Smooth muscle cell (in vitro differentiated cells): ENCODE measurements around the gene RPL37. TPM values are rescaled to one million over a fixed set of nuclear protein-coding genes. Genes with fewer than 3 reads are reported as not detected.

Source experiments
- DNase-seq: peaks from one replicate; lab custom pipeline; 2025; ENCODE audit not compliant: unreplicated experiment; lab: John Stamatoyannopoulos, UW
- H2AFZ ChIP-seq: fragments of 200-600 bp; sonication (generic); 2 replicates; pipeline ENCODE4 v1.6.0; 2016; ENCODE audit warnings: antibody characterized with exemption, low read depth, mild to moderate bottlenecking
- H3F3A ChIP-seq: fragments of 200-600 bp; sonication (generic); 2 replicates; pipeline ENCODE4 v1.6.0; 2017; ENCODE audit warnings: antibody characterized with exemption, low read depth
- H3K27ac ChIP-seq: fragments of 200-600 bp; sonication (generic); 2 replicates; pipeline ENCODE4 v1.5.1; 2016; ENCODE audit warnings: low read depth, mild to moderate bottlenecking
- H3K27me3 ChIP-seq: fragments of 200-600 bp; sonication (generic); 2 replicates; pipeline ENCODE4 v1.6.1; 2016; ENCODE audit warnings: low read depth, mild to moderate bottlenecking
- H3K36me3 ChIP-seq: fragments of 200-600 bp; sonication (generic); 2 replicates; pipeline ENCODE4 v1.5.1; 2016; ENCODE audit warnings: low read depth
- H3K4me1 ChIP-seq: fragments of 200-600 bp; sonication (generic); 2 replicates; pipeline ENCODE4 v1.5.1; 2016; ENCODE audit warnings: low read depth
- H3K4me2 ChIP-seq: fragments of 200-600 bp; sonication (generic); 2 replicates; pipeline ENCODE4 v1.6.0; 2016; ENCODE audit warnings: mild to moderate bottlenecking
- H3K4me3 ChIP-seq: fragments of 200-600 bp; sonication (generic); 2 replicates; pipeline ENCODE4 v1.5.1; 2016; ENCODE audit warnings: mild to moderate bottlenecking
- H3K79me2 ChIP-seq: fragments of 200-600 bp; sonication (generic); 2 replicates; pipeline ENCODE4 v1.6.0; 2016; ENCODE audit warnings: low read depth, mild to moderate bottlenecking
- H3K9ac ChIP-seq: fragments of 200-600 bp; sonication (generic); 2 replicates; pipeline ENCODE4 v1.6.0; 2016; ENCODE audit warnings: low read depth
- H3K9me3 ChIP-seq: fragments of 200-600 bp; sonication (generic); replicated peaks from 2 replicates; pipeline ENCODE4 v1.5.1; 2016; ENCODE audit warnings: low read depth
- H4K20me1 ChIP-seq: fragments of 200-600 bp; sonication (generic); 2 replicates; pipeline ENCODE4 v1.6.0; 2016; ENCODE audit warnings: low read depth
- WGBS: methylation state at CpG from one replicate; pipeline ENCODE4 v1.1.7; 2016; ENCODE audit warnings: low lambda C conversion rate; 5-methylcytosine and 5-hydroxymethylcytosine counted together
- polyA plus RNA-seq: library from polyadenylated mRNA; unstranded; fragments of >200 nt; fragmentation: Nextera tagmentation; extraction: Ambion mirVana; gene quantifications from 2 replicates; pipeline ENCODE4 v1.2.1, GENCODE V29; 2016
- small RNA-seq: library from RNA; depleted of rRNA; stranded (forward); fragments of <200 nt; gene quantifications from one replicate; pipeline ENCODE3, GENCODE V24; 2014
- total RNA-seq: library from RNA; depleted of rRNA; stranded (reverse); fragments of >200 nt; gene quantifications from 2 replicates; pipeline ENCODE4 v1.2.3, GENCODE V29; 2014
- TF ChIP-seq, protein P1 (sequence below): fragments of 200-600 bp; sonication (generic); IDR thresholded peaks from 2 replicates; pipeline ENCODE4 v1.5.1; 2017; ENCODE audit warnings: borderline replicate concordance, mild to moderate bottlenecking, antibody characterized with exemption; ENCODE audit not compliant: insufficient read depth, poor library complexity, severe bottlenecking

RPL37 gene
- total and polyA plus RNA-seq, 2 experiments from 2014 or later: 228 to 594 TPM

DNA sequence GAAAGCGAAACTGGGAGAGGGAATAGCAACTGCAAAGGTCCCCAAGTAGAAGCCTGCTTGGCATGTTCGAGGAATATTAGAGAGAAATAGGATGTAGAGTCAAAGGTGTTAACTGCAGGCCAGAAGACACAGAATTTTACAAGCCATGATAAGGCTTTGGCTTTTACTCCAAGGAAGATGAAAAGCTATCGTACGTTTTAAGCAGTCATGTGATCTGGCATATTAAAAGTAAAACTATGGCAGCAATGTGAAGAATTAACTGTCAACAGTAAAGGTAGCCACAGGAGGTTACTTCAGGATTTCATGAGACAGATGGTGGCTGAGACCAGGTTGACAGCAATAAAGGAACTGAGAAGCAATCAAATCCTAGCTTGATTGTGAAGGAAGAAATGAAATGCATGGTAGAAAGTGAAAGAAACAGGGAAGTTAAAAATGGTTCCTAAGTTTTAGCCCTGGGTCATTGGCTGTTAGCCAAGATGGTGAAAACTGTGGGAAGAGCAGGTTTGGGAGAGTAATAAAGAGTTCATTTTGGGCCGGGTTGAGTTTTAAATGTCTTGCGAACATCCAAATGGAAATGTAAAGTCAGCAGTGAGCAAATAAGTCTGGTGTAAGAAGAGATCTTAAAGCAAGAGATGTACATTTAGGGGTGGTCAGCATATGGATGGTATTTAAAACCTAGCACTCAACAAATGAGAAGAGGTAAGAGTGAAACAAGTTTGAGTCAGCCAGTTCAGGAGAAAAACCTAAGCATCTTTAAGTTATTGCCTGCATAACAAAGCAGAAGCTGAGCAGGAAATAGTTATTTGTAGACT lies 59.0 kb downstream of the RPL37 start:
- no peaks in the 10 kb centered on the region for H3K27me3 ChIP-seq
- no peak overlapping the region for H3K4me3 ChIP-seq
- DNase-seq: no peak
- H2AFZ ChIP-seq: no peak overlapping the region
- H4K20me1 ChIP-seq: peaks cover 62% of the 10 kb centered on the region
- H3F3A ChIP-seq: no peaks in the 10 kb centered on the region
- H3K4me2 ChIP-seq: no peak overlapping the region
- no peaks in the 10 kb centered on the region for H3K4me1 ChIP-seq
- no peaks in the 10 kb centered on the region for H3K9me3 ChIP-seq
- 77% methylated on average over 6 of the region's 6 CpGs for WGBS
- peaks cover 43% of the 10 kb centered on the region for H3K79me2 ChIP-seq
- peaks cover 1% of the 10 kb centered on the region for H3K36me3 ChIP-seq
- no peak overlapping the region for H3K9ac ChIP-seq
- no peak overlapping the region for H3K27ac ChIP-seq
- TF ChIP-seq, protein P1, sequence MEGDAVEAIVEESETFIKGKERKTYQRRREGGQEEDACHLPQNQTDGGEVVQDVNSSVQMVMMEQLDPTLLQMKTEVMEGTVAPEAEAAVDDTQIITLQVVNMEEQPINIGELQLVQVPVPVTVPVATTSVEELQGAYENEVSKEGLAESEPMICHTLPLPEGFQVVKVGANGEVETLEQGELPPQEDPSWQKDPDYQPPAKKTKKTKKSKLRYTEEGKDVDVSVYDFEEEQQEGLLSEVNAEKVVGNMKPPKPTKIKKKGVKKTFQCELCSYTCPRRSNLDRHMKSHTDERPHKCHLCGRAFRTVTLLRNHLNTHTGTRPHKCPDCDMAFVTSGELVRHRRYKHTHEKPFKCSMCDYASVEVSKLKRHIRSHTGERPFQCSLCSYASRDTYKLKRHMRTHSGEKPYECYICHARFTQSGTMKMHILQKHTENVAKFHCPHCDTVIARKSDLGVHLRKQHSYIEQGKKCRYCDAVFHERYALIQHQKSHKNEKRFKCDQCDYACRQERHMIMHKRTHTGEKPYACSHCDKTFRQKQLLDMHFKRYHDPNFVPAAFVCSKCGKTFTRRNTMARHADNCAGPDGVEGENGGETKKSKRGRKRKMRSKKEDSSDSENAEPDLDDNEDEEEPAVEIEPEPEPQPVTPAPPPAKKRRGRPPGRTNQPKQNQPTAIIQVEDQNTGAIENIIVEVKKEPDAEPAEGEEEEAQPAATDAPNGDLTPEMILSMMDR: no peak

Small RNA genes lying within 50 kb of the gene (small RNA-seq; reads per million reads assigned to genes)
- gene RF00191 (not detected), gene SNORD72 (135 reads per million, percentile 99 among the genes with 10 or more reads in this experiment)

Other genes with a start within 250 kb of the RPL37 start
- gene PTGER4, start 155.3 kb downstream of the RPL37 start, total RNA-seq: 0.31 and 1.0 TPM in 2 replicates
- 0.27 and 1.5 TPM in 2 replicates for gene PTGER4, start 155.3 kb downstream of the RPL37 start, polyA plus RNA-seq
- gene TTC33, start 79.3 kb downstream of the RPL37 start, total RNA-seq: 22.1 and 32.1 TPM in 2 replicates
- 12.2 and 13.1 TPM in 2 replicates for gene TTC33, start 79.3 kb downstream of the RPL37 start, polyA plus RNA-seq
- 50.1 and 64.1 TPM in 2 replicates for gene PRKAA1, start 36.8 kb downstream of the RPL37 start, total RNA-seq
- 18.6 and 23.8 TPM in 2 replicates for gene PRKAA1, start 36.8 kb downstream of the RPL37 start, polyA plus RNA-seq
- 0.90 and 0.99 TPM in 2 replicates for gene CARD6, start 6.1 kb upstream of the RPL37 start, total RNA-seq
- gene CARD6, start 6.1 kb upstream of the RPL37 start, polyA plus RNA-seq: 0.43 and 0.76 TPM in 2 replicates
- not detected in 2 replicates for gene C7, start 74.3 kb upstream of the RPL37 start, total RNA-seq
- 0.23 and 0.53 TPM in 2 replicates for gene C7, start 74.3 kb upstream of the RPL37 start, polyA plus RNA-seq
- gene MROH2B, start 236.1 kb upstream of the RPL37 start, total RNA-seq: not detected in 2 replicates
- gene MROH2B, start 236.1 kb upstream of the RPL37 start, polyA plus RNA-seq: not detected in 2 replicates